ACC112 (cell line): ENCODE measurements around the gene PRSS48.
"Not testable (repeated sequence)": the region's sequence is repeated elsewhere in the genome, so short reads cannot be mapped to it uniquely, and the experiment has no call there.

Experiments
- H2AFZ ChIP-seq: fragments of 200-600 bp; sonication (generic); one replicate; pipeline ENCODE4 v1.6.0; 2017; ENCODE audit warnings: antibody characterized with exemption, low read length; ENCODE audit not compliant: unreplicated experiment
- H3K27ac ChIP-seq: fragments of 200-600 bp; sonication (generic); 2 replicates; pipeline ENCODE4 v1.5.1; 2014; ENCODE audit warnings: low read depth, mild to moderate bottlenecking, antibody characterized with exemption, low read length, moderate library complexity
- H3K27me3 ChIP-seq: fragments of 200-600 bp; sonication (generic); 2 replicates; pipeline ENCODE4 v1.6.1; 2014; ENCODE audit warnings: mild to moderate bottlenecking, antibody characterized with exemption, low read length, moderate library complexity, mixed read lengths; ENCODE audit not compliant: insufficient read depth
- H3K36me3 ChIP-seq: fragments of 200-600 bp; sonication (generic); 2 replicates; pipeline ENCODE4 v1.6.1; 2016; ENCODE audit warnings: mild to moderate bottlenecking, antibody characterized with exemption, low read length, moderate library complexity, mixed read lengths; ENCODE audit not compliant: insufficient read depth
- H3K4me1 ChIP-seq: fragments of 200-600 bp; sonication (generic); one replicate; pipeline ENCODE4 v1.6.1; 2016; ENCODE audit warnings: low read length, mixed read lengths; ENCODE audit not compliant: insufficient read depth, unreplicated experiment, control insufficient read depth
- H3K4me3 ChIP-seq: fragments of 200-600 bp; sonication (generic); 2 replicates; pipeline ENCODE4 v1.5.1; 2014; ENCODE audit warnings: mild to moderate bottlenecking, low read depth, low read length
- H3K79me2 ChIP-seq: fragments of 200-600 bp; sonication (generic); one replicate; pipeline ENCODE4 v1.6.0; 2016; ENCODE audit warnings: low read length; ENCODE audit not compliant: control insufficient read depth, unreplicated experiment, insufficient read depth

PRSS48 gene

DNA sequence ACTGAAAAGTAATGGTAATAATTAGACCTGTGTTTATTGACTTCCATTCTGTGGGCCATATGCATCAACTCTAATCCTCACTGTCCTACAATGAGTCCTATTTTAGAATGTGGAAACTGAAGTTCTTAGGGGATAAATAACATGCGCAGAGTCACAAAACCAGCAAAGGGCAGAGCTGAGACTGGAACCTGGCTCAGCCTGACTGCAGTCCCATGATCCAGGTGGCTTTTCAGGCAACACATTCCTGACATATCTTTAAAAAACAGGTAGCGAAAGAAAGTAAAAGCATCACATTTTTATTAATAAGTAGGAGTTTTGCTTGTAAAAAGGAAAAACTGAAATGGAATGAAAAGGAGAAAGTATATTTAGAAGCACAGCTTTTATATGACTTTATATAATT lies 34.7 kb upstream of the PRSS48 start:
- H3K4me3 ChIP-seq = no peak overlapping the region
- H3K27ac ChIP-seq = no peak overlapping the region
- no peaks in the 10 kb centered on the region for H3K4me1 ChIP-seq
- H3K27me3 ChIP-seq = no peaks in the 10 kb centered on the region
- no peak overlapping the region for H2AFZ ChIP-seq
- H3K79me2 ChIP-seq = no peaks in the 10 kb centered on the region
- no peaks in the 10 kb centered on the region for H3K36me3 ChIP-seq

DNA sequence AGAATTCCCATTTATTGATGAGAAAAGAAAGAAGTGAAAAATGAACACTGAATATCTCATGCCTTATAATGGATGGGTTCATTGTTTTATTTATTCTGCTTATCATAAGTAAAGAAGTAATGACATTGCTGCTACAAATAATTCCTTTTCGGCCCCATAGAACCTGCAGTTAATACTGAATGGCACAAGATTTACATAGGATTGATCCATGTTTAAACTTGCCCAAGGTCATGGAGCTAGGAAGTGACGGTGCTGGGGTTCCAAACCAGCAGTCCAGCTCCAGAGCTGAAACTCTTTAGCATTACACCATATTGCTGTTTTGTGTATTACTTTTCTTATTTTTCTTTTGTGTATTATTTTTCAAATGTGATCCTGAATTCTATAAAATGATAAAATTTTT lies 30.2 kb upstream of the PRSS48 start:
- Histone ChIP-seq H2AFZ (no peak overlapping the region), H3K4me1 (no peaks in the 10 kb centered on the region), H3K4me3 (no peak overlapping the region), H3K27ac (no peak overlapping the region), H3K79me2 (no peaks in the 10 kb centered on the region), H3K36me3 (no peaks in the 10 kb centered on the region), H3K27me3 (no peaks in the 10 kb centered on the region)

DNA sequence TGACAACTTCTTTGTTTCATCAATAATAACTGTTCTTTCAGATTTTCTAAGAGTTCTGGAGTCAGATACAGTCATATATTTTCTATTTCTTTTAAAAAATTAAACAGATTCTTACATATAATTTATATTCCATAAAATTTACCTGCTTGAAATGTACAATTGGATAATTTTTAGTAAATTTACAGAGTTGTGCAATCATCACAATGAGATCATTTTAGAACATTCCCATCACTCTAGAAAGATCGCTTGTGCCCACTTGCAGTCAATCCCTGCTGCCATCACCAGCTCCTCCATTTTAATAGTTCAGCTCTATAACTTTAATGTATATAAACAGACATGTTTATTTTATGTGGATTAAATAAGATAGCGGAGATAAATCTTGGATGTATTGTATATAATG lies 29.6 kb upstream of the PRSS48 start:
- Histone ChIP-seq H3K27ac (no peak overlapping the region), H3K4me1 (peaks cover 2% of the 10 kb centered on the region), H2AFZ (no peak overlapping the region), H3K4me3 (no peak overlapping the region), H3K79me2 (no peaks in the 10 kb centered on the region), H3K36me3 (no peaks in the 10 kb centered on the region), H3K27me3 (no peaks in the 10 kb centered on the region)

DNA sequence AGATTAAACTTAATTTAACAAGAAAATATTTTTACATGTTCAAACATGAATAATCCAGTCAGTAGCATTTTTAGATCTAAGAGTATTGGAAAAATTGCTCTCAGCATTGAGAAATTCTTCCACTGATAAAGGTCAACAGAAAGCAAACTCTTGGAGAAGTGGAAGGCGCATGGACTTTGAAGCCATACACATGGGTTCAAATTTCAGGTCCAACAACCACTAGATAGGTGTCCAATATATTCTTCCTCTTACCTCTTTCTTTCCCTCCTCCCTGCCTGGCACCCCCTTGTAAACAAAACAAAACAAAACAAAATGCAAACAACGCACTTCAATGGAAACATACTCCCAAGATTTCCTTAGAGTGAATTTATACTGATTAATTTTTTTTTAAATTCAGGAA lies 28.4 kb upstream of the PRSS48 start:
- H3K4me3 ChIP-seq = no peak overlapping the region
- H3K79me2 ChIP-seq = no peaks in the 10 kb centered on the region
- no peak overlapping the region for H3K27ac ChIP-seq
- H2AFZ ChIP-seq = no peak overlapping the region
- peaks cover 3% of the 10 kb centered on the region for H3K4me1 ChIP-seq
- no peaks in the 10 kb centered on the region for H3K36me3 ChIP-seq
- H3K27me3 ChIP-seq = no peaks in the 10 kb centered on the region

DNA sequence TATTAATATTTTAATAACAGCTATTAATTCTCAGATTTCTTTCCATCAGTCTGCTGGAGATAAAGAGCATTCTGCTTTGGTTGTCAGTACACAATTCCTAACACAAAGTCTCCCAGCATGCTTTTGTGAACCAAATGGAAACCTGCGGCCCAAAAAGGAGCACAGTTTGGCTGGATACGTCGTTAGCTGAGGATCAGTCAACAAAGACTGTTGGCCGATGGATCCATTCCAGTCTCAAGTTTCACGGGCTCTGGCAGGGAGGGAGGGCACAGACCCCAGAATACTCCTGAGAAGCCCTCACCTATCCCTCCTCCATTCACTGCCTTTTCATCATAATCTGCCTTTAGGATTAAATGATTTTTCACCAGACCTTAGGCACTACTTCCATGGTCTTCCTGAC lies 26.3 kb upstream of the PRSS48 start:
- Histone ChIP-seq H3K36me3 (no peaks in the 10 kb centered on the region), H3K79me2 (no peaks in the 10 kb centered on the region), H3K4me3 (no peak overlapping the region), H2AFZ (no peak overlapping the region), H3K27ac (no peak overlapping the region), H3K4me1 (peaks cover 3% of the 10 kb centered on the region), H3K27me3 (no peaks in the 10 kb centered on the region)

DNA sequence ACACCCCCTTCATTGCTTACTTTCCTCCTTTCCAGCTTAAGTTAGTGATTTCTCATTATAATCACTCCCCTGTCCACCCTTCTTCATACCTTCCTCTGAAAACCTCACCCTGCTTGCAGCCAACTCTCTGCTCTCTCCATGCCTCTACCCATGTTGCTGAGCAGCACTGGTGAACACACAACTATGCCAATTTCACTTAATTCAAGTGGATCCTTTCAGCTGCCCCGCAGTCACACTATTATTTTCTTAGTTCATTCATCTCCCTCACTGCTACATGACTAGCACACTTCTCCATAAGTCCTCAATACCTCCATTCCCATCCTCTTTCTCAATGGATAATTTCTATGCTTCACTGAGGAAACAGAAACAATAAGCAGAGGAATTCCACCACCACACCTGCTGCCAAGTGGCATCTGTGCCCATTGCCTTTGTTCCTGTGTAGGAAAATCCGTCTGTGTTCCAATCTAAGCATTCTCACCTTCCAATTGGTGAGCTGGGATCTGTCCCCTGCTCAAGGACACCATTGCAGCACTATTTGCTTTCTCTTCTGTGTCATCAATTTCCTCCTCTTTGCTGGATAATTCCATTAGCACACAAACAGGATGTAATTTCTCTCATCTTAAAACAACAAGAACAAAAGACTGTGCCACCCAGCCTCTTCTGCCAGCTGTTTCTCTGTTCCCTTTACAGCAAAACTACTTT lies 25.2 kb upstream of the PRSS48 start:
- H2AFZ ChIP-seq = no peak overlapping the region
- H3K27ac ChIP-seq = no peak overlapping the region
- H3K27me3 ChIP-seq = no peaks in the 10 kb centered on the region
- peaks cover 3% of the 10 kb centered on the region for H3K4me1 ChIP-seq
- H3K36me3 ChIP-seq = no peaks in the 10 kb centered on the region
- H3K79me2 ChIP-seq = peaks cover 2% of the 10 kb centered on the region
- no peak overlapping the region for H3K4me3 ChIP-seq

DNA sequence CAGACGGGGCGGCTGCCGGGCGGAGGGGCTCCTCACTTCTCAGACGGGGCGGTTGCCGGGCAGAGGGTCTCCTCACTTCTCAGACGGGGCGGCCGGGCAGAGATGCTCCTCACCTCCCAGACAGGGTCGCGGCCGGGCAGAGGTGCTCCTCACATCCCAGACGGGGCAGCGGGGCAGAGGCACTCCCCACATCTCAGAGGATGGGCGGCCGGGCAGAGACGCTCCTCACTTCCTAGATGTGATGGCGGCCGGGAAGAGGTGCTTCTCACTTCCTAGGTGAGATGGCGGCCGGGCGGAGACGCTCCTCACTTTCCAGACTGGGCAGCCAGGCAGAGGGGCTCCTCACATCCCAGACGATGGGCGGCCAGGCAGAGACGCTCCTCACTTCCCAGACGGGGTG lies 21.7 kb upstream of the PRSS48 start:
- not testable (repeated sequence) for H3K36me3 ChIP-seq, H2AFZ ChIP-seq, H3K27me3 ChIP-seq, H3K4me1 ChIP-seq, H3K79me2 ChIP-seq, H3K27ac ChIP-seq, H3K4me3 ChIP-seq

DNA sequence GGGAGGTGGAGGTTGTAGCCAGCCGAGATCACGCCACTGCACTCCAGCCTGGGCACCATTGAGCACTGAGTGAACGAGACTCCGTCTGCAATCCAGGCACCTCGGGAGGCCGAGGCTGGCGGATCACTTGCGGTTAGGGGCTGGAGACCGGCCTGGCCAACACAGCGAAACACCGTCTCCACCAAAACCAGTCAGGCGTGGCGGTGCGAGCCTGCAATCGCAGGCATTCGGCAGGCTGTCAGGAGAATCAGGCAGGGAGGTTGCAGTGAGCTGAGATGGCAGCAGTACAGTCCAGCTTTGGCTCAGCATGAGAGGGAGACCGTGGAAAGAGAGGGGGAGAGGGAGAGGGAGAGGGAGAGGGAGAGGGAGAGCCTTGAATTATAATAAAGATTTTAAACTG lies 21.3 kb upstream of the PRSS48 start:
- not testable (repeated sequence) for H3K36me3 ChIP-seq, H2AFZ ChIP-seq, H3K27ac ChIP-seq, H3K27me3 ChIP-seq, H3K4me1 ChIP-seq, H3K79me2 ChIP-seq, H3K4me3 ChIP-seq

DNA sequence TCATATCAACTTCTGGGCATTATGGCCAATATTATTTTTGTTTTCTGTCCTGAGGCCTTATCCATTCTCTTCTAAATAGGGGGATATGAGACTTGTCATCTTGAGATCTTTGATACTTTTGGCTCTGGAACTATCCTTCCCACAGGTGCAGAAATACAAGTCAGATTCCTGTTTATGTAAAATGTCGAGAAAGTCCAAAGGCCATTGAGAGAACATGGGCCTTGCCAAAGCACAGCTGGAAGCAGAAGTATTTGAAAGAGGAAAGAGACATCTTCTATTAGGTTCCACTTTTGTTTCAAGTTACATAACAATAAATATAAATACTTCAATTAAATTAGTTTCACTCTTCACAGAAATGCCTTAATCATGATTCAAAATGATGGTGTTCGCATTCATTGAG lies 20.8 kb upstream of the PRSS48 start:
- Histone ChIP-seq H3K36me3 (no peaks in the 10 kb centered on the region), H3K79me2 (peaks cover 2% of the 10 kb centered on the region), H3K27ac (no peak overlapping the region), H3K4me3 (no peak overlapping the region), H3K4me1 (peaks cover 3% of the 10 kb centered on the region), H3K27me3 (no peaks in the 10 kb centered on the region), H2AFZ (no peak overlapping the region)

DNA sequence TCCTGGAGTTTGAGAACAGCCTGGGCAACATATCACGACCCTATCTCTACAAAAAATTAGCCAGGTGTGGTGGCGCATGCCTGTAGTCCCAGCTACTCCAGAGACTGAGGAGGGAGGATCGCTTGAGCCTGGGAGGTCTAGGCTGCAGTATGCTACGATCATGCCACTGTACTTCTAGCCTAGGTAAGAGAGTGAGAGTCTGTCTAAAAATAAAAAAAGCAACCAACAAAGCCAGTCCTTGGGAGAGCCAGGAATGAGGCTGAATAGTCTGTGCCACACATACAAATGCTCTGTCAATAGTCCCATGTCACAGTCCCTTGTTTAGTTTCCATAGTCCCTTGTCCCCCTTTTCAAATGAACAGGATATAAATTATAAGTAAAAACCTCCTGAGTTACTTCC lies 19.3 kb upstream of the PRSS48 start:
- no peak overlapping the region for H3K4me3 ChIP-seq
- peaks cover 5% of the 10 kb centered on the region for H3K79me2 ChIP-seq
- H2AFZ ChIP-seq = no peak overlapping the region
- H3K27ac ChIP-seq = no peak overlapping the region
- no peaks in the 10 kb centered on the region for H3K27me3 ChIP-seq
- no peaks in the 10 kb centered on the region for H3K4me1 ChIP-seq
- H3K36me3 ChIP-seq = no peaks in the 10 kb centered on the region

DNA sequence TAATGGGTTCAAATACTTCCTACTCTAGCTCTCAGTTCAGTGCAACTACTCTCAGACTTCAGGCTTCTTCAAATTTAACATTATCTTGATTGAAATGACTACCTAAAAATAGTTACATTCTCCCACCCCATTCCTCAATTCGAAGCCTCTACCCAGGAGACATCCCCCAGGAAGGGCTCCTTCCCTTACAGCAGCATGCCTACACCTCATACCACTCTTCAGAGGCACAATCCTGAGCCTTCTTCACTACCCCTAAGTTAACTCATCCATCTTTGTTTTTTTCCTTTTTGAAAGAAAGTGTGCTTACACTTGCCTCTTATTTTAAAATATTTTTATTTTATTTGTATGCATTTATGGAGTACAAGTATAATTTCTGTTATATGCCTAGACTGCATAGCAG lies 17.2 kb upstream of the PRSS48 start:
- Histone ChIP-seq H3K4me3 (no peak overlapping the region), H3K27me3 (no peaks in the 10 kb centered on the region), H3K79me2 (peaks cover 5% of the 10 kb centered on the region), H3K4me1 (no peaks in the 10 kb centered on the region), H3K27ac (no peak overlapping the region), H2AFZ (no peak overlapping the region), H3K36me3 (no peaks in the 10 kb centered on the region)
